T-helper 9 cell (primary cell): ENCODE measurements around the gene SLC35F4.
"Not testable (repeated sequence)": the region's sequence is repeated elsewhere in the genome, so short reads cannot be mapped to it uniquely, and the experiment has no call there.

Experiments
- DNase-seq: peaks from one replicate; pipeline ENCODE4 v3.0.0-alpha.2; 2020

Gene SLC35F4

DNA sequence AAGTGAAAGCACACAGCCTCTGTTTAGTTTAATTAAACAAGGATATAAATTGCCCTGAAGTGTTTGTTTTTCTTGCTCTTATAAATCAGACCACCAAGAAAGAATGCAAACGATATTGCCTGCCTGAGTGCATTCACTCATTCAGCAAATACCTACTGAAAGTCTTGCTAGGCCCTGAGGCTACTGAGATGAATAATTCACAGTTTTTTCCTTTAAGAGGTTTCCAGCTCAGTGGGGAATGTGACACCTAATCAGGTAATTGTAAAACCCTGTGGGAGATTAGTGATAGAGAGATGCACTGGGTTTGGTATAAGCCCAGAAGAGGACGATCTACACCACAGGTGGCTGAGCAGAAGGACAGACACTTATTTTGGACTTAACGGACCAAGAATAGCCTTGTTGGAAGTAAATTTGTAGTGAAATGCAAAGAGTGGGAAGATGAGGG is 151.4 kb downstream of the SLC35F4 start:
- DNase-seq = no peak

DNA sequence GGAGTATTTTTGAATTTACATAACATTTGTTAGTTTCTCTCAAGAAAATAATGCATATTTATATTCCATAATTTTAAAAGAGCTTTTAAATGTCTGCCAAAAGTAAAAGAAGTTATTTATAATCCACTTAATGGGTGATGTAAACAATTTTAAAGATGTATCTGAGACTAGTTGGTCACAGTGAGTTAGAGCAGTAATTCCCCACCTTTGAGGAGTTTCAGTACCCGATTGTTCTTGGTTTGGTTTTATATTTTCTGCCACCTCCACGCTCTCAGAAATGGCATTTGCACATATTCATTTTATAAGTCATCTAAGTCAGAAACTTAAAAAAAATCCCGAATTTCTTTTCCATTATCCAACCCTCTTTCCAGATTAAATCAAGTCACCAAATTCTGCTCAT is 153.2 kb downstream of the SLC35F4 start:
- no peak for DNase-seq

DNA sequence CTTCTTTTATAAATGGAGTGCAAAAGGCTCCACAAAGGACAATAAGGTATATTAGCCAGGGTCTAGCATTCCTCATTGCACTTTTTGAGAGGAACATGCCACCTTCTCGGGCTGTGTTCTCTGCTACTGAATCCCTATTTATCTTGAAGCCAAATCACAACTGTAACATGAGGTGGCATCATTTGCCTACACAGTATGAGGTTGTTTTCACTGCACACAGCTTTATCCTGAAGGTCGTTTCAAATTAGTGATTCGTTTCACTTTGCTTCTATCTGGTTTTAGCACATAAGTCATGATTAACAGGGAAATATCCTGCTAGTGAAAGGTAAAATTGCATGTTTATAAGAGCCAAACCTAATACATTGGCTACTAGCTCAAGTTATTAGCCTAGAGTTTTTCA is 153.8 kb downstream of the SLC35F4 start:
- no peak for DNase-seq

DNA sequence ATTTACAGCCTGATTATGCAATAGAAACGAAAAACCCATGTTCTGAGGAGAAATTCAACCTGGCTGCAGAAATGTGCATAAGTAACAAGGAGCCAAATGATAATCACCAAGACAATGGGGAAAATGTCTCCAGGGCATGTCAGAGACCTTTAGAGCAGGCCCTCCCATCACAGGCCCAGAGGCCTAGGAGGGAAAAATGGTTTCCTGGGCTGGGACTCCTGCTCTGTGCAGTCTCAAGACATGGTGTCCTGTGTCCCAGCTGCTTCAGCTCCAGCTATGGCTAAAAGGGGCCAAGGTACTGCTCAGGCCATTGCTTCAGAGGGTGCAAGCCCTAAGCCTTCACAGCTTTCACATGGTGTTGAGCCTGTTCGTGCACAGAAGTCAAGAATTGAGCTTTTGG is 156.0 kb downstream of the SLC35F4 start:
- no peak for DNase-seq

DNA sequence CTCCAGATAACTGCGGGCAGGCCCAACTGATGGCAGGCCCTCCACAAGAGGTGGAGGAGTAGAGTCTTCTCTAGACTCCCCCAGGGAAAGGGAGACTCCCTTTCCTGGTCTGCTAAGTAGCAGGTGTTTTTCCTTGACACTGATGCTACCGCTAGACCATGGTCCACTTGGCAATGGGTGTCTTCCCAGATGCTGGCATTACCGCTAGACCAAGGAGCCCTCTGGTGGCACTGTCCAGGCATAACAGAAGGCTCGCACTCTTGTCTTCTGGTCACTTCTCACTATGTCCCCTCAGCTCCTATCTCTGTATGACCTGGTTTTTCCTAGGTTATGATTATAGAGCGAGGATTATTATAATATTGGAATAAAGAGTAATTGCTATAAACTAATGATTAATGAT is 156.8 kb downstream of the SLC35F4 start:
- DNase-seq = not testable (repeated sequence)

DNA sequence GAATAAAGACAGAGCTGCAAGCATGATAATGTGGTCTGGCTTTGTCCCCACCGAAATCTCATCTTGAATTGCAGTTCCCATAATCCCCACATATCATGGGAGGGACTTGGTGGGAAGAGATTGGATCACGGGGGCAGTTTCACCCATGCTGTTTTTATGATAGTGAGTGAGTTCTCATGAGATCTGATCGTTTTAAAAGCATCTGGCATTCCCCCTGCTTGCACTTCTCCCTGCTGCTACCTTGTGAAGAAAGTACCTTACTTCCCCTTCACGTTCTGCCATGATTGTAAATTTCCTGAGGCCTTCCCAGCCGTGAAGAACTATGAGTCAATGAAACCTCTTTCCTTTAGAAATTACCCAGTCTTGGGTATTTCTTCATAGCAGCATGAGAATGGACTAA is 158.7 kb downstream of the SLC35F4 start:
- no peak for DNase-seq

DNA sequence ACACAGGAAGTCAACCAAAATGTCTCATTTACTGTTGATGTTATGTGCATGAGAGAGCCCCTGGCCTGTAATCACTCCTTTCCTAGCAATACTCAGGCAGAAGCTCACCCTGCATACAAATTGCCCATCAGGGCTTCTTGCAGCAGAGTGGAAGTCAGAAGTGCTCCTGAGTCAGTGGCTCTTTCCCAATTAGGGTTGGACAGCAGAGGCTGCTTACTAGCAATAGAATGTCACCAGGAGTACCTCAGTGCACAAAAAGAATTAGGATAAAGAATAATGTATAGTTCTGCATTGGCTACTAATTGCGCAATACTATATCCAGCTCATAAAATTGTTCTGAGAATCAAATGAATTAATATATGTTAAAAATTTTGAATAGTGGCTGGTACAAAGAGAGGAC is 161.1 kb downstream of the SLC35F4 start:
- DNase-seq = no peak

DNA sequence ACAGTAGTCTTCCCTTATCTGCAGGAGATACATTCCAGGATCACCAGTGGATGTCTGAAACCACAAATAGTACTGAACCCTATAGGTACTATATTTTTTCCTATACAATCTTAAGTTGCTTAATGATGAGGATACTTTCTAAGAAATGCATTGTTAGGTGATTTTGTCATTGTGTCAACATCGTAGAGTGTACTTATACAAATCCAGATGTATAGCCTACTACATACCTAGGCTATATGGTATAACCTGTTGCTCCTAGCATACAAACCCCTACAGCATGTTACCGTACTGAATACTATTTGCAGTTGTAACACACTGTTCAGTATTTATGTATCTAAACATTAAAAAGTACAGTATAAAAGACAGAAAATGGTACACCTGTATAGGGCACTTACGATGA is 165.9 kb downstream of the SLC35F4 start:
- no peak for DNase-seq

DNA sequence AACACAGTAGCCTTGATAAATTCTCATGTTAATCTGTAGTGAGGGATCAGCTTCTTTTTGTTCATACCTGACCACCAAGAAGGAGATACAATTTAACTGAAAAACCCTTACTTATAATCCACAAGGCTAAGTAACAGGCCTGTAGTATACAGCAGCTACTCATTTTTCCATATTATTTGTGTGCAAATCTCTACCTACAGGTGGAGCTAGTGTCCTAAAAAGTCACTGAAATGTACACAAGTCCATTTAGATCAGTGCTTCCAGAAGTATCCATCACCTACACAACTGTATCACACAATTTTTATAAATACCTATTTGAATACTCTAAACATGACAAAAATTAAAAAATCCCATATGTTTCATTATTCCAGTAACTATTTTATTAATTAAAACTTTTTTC is 173.2 kb downstream of the SLC35F4 start:
- no peak for DNase-seq

DNA sequence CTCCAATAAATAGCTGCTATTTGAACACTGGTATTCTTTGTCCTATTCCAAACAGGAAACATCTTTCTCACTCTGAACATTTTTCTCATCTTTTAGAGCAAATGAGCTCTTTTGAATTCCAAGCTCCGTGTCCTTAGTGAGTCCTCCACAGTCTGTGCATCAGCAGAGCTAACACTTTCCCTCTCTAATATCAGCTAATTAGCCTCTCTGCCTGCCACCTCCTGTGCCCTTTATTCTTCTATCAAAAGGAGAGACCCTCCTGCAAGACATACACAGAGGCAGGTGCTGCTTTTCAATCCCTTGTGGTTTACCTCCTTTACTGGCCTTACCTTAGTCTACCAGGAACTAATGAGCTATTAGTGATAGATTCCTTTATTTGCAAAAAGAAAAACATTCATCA is 178.5 kb downstream of the SLC35F4 start:
- DNase-seq = no peak

DNA sequence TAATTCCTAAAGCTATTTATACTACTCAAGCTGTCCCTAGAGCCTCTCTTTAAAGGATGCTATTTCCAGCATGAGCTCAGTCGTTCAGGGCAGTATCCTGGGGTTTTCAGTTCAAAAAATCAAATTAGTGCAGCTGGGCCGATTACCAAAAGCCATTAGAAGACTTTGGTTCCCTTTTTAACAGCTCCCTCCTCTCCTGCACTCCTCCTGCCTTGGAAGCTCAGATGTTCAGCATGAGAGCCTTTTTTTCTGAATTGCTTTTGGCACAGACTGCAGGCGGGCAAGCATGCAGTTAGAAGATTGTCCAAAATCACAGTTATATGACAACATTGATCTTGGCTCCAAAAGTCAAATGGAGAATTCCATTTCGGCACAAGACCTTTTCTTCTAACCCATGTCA is 179.6 kb downstream of the SLC35F4 start:
- no peak for DNase-seq

DNA sequence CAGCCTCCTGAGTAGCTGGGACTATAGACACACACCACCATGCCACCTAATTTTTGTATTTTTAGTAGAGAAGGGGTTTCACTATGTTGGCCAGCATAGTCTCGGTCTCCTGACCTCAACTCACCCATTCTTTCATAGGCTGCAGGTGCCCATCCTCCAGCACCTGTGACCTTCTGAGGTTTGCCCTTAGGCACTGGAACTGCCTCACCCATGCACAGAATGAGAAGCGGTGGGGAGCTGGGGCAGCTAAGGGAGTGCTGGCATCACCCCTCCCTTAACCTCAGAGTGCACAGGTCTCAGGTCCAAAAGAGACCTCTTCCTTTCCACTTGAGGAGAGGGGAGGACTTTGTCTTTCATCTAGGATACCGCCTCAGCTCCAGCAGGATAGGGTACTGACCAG is 194.9 kb downstream of the SLC35F4 start:
- DNase-seq = no peak

DNA sequence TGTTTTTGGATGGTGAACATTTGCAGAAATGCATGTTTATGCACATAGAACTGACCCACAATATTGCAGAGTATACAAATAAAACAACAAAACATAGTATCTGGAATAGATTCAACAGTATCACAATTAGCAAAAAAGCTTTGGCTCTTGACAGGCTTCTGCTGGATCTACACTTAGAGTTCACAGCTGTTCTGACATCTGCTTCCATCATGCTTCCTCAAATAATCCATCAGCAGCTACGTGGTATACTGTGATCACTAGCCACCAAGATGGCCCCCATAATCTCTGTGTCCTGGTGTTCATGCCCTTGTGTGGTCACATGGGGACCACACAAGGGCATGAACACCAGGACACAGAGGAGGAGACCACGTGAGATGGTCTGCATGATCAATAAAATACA is 205.7 kb downstream of the SLC35F4 start:
- no peak for DNase-seq

DNA sequence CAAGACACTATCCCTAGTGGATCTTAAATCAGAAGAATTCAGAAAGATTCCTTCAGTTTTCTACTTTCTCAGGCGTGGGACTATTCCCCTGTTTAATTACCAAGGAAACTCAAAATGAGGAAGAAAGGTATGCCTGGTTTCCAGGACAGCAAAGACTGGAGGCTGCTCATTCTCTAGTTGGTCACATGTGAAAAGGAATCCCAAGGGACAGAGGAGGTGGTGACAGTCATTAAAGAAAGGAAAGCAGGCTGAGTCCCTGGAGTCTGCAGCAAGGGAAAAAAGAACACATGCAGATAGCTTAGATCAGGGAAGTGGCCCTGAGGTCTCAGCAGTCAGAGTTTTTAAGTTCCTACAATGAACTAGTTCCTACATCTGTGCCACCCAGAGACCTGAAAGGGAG is 206.8 kb downstream of the SLC35F4 start:
- no peak for DNase-seq

DNA sequence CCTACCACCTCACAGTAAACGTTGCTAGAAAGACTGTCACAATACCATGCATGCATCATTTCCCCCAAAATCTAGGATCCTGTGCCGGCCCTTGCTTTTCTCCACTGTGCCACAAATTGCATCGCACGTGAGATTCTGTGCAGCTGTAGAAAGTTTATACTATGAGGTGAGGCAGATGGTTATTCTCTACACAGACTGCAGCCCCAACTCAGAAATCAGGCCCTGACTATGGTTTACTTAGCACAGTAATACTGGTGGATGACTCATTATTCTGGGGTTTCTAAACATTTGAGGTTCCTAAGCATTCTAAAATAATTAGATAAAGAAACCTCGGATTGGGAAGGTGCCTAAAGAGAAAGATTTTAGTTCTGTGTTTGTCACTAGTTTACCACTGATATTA is 208.4 kb downstream of the SLC35F4 start:
- no peak for DNase-seq

DNA sequence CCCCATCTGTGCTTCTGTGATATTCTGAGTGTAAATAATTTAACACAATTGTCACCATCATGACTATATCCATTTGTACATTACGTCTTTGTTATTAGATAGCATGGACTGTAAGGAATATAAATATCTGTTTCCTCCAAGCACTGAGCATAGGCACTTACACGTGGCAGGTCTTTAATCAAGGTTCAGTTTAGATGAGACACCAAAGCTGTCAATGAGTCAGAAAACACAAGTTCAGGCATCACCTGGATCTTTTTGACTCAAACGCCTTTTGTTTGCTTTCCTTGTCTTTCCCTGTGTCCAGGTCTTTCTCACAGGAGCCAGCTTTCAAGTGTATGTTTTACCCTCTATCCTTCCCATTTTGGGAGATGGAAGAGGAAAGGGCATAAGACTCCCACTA is 209.0 kb downstream of the SLC35F4 start:
- no peak for DNase-seq

DNA sequence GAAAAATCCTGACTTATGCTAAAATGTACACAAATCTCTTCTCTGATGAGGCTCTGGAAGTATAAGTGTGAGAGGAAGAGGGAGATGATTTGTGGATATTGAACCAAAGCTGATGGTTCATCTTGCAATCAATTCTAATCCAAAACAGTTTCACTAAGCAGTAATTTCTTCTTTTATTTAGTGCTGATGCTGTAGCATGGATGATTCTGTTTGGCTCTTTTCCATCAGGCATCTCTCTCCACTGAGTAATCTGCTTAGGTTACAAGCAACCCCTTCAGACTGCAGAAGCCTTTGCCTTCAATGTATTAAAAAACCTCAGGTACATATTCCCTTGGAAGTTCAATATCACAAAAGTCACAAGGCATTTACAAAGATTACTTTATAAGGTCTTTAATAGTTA is 213.1 kb downstream of the SLC35F4 start:
- no peak for DNase-seq

DNA sequence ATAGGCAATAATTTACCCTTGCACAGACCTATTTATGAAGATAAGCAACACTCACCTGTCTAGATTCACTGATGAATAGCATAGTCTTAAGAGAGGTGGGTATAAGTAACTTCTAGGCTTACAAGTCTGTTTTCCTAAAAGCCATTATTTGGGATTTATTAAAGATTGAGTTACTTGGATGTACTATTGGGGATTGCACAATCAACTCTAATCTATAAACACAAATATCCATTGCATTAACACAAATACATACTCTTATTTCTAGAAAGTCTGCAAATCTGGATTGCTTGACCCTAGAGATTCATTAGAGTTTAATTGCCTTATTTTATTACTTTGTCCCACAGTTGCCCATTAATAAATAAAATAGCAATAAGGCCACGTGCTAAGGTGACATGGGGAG is 224.1 kb downstream of the SLC35F4 start:
- DNase-seq = no peak

DNA sequence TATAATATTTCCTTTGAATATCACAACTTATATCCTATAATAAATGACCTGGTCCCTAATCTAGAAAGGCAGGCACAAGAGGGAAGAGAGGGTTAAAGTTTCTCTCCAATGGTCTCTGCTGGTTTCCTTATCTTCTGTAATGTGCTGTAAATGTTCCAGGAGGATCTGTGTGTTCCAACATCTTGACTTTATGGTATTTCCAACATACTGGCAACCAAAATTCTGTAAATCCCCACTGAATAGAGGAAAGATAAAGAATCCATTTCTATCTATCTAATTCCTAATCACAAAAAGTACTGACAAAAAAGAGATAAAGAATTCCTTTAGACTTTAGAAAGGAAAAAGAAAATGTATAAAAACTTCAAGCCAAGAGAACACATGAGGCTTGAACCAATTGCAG is 225.9 kb downstream of the SLC35F4 start:
- DNase-seq = no peak

DNA sequence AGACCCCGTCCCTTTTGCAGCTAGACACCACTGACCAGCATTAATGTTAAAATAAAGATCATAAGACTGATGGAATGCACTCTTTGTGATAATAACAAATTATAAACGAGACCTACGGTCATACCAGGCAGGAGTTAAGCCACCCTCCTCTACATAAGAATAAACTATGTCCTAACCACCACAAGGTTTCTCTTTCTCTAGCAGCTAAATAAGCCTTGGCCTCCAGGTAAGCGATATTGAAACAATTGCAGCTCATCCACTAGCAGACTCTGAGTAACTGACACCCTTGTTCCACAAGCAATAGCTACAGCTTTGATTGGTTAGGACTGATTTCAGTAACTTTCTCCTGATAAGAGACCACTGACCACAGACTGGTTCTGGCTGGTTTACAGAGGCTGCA is 228.0 kb downstream of the SLC35F4 start:
- no peak for DNase-seq

DNA sequence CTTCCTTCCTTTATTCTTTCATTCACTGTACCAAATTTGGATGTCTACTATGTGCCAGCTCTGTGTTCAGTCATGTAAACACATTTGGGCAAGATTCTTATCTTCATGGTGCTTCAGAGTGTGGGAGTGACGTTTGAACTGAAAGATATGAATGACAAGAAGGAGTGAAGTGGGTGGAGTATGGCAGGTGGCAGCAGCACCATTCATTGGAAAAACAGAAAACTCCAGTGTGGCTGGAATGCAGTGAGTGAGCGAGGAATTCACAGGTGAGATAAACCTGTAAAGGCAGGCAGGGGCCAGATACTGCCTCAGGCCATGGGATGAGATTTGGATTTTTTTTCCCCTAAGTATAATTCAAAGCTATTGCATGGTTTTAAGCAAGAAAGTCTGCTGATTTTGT is 231.6 kb downstream of the SLC35F4 start:
- DNase-seq = no peak

DNA sequence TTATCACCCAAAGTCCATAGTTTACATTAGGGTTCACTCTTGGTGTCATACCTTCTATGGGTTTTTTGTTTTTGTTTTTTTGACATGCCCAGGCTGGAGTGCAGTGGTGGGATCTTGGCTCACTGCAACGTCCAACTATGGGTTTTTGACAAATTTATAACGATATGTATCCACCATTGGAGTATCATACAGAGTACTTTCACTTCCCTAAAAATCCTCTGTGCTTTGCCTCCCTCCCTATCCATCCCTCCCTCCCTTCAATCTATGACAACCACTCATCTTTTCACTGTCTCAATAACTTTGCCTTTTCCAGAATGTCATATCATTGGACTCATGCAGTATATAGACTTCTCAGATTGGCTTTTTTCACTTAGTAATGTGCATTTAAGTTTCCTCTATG is 233.2 kb downstream of the SLC35F4 start:
- DNase-seq = no peak

DNA sequence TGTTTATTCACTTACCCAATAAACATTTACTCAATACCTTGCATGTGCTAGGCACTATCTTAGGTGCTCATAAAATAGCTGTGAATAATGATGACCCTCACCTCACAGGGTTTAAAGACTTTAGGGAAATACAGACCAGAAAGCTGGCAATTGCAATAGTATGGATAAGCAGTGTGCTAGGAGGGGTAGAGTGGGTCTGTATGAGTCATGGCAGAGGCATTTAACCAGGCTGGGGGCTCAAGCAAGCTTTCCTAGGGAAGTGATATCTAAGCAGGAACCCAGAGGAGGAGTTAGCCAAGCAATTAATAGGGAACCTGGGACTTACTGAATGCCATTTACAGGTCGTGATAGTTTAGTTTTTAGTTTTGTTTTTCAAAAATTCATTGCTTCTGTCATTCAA is 248.4 kb downstream of the SLC35F4 start:
- no peak for DNase-seq

DNA sequence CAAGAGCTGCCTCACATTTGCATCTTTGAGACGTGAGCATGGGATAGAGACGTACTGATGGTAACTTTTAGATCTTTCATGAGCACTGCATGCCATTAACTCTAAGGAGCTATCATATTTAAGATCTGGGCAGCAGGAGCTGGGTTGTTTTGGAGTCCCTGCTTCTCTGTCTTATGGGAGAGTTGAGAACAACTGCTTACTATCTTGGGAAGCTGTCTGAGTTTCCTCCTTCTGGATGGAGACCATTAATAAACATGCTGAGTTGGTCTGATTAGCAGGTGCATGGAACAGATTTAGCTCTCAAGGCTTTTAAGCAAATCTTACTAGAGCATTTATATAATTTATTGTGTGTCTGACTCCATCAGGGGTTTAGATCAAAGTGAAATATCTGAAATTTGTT is 252.9 kb downstream of the SLC35F4 start:
- no peak for DNase-seq

DNA sequence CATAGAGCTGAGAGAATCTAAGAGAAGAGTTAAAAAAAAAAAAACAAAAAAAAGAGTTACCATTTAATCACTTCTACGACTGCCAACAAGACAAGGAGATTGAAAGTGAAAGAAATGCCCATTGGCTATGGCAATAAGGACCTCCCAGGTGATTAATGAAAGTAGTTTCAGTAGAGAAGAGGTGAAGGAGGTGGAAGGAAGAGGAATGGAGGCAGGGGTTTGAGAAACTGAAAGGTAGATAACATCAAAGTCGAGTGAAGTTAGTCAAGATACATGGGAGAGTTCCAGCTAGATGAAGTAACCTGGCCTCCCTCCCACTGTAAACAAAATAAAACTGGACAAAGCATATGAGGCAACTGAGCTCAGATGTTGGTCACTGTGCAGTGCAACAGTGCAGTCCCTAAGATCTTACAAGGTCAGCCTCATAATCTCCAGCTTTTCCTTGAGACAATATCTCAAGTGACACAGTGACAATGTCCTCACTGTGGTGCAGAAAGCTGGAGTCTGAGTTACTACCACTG is 254.3 kb downstream of the SLC35F4 start:
- DNase-seq = no peak

DNA sequence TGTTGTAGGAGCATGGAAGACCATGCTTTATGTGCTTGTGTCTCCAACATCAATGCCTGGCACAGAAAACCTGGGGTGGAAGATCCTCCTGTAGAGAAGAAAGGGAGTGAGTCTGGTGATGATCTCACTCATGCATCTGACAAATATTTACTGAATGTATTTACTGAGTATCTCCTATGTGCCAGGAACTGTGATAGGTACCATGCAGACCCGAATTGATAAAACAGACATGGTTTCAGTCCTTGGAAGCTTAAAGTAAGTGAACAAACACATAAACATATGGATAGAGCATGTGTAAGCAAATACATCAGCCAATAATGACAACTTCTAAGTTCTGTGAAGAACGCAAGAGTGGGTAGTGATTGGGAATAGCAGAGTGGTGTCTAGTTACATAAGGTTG is 255.3 kb downstream of the SLC35F4 start:
- DNase-seq = no peak
